RPMI7951 (cell line): ENCODE measurements around the gene TRPV2. TPM values are rescaled to one million over a fixed set of nuclear protein-coding genes. Genes with fewer than 3 reads are reported as not detected.

ENCODE experiments used
- DNase-seq: peaks from one replicate; pipeline ENCODE4 v3.0.0-alpha.2; 2012; ENCODE audit warnings: low read depth
- total RNA-seq: library from RNA; depleted of rRNA; stranded (reverse); fragments of >200 nt; shearing (Covaris generic); gene quantifications from 2 replicates; pipeline ENCODE4 v1.2.3, GENCODE V29; 2014

TRPV2 gene
- total RNA-seq, 1 experiment from 2014 or later = 123 TPM

GRCh38 chr17:16455997-16456741 lies 40.8 kb downstream of the TRPV2 start:
- DNase-seq = no peak

- DNase-seq = peak; percentile 26
Measured at GRCh38 chr17:16456742-16457316, 41.5 kb downstream of the TRPV2 start.

GRCh38 chr17:16459271-16459670 lies 43.9 kb downstream of the TRPV2 start:
- DNase-seq = no peak

GRCh38 chr17:16459855-16460550 lies 44.6 kb downstream of the TRPV2 start:
- DNase-seq = no peak

- DNase-seq = no peak
Measured at GRCh38 chr17:16460796-16461605, 45.6 kb downstream of the TRPV2 start.

- DNase-seq = no peak
Measured at GRCh38 chr17:16461606-16461866, 46.2 kb downstream of the TRPV2 start.

DNA sequence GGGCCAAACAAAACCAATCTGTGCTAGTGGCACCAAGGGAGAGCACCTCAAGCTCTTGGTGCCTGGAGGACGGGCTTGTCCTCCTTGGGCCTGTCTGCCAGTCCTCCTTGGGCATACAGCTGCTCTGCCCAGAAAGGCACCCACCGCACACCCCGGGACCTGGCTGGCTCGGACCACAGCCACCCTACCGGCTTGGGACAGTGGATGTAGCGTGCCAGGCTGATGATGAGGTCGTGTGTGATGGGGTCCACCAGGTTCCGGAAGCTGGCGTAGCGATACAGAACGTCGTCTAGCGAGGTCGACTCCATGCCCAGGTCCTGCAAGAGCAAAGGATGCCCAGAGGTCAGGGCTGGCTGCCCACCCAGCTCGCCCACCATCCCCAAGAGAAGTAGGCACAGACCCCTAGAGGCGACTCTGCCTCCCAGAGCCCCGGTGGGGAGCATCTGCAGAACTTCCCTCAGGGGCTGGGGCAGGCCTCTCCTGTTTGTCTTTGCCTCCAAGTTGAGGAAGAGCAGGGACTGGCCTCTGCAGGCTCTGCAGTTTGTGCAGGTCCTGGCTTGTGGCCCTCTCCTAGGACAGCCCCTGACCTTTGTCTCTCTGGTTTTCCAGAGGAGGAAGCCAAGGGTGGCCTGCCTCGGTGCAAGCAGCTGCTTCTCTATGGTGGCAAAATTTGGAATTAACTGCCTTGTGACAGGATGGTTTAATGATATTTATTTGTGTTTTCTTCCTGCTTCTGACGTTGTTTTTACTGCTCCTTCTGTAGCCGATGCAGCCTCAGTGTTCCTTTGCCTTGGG lies 46.9 kb downstream of the TRPV2 start:
- no peak for DNase-seq

DNA sequence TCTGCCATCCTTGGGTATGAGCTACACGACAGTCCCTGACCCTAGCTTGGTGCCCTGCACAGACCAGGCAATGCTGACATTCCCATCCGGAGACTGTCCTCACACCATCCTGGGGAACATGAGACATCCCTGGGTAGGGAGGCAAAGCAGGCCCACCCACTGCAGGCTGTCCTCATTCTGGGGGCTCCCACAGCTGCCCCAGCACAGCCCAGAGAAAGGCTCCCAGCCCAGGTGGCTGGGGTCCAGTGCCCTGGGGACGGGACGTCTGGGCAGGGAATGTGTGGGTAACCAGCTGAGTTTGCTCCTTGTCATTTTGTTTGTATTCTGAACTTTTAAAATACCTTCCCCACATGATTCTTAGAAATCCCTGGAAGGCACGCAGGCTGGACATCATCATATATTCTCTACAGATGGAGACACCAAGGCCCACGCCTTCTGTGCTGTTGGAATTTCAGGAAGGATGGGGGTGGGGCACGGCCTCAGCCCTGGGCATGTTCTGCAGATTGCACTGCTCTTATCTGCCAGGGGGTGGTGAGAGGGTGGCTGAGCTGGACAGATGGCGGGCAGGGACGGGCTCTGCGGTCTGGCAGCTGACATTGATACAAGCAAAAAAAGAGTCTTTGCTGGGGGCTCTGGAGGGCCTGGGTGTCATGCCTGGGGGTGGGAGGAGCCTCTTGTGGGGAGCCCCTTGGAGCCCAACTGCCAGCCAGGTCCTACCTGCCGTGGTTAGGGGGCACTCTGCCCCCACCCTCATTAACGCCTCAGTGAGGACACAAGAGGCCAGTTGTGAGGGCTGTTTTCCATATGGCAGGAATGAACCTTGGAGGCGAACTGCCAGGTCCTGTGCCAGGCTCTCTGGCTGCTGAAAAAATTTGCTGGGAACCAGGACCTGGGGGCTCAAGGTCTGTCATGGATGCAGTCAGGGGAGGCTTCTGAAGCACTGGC lies 48.3 kb downstream of the TRPV2 start:
- peak; percentile 85 for DNase-seq

DNA sequence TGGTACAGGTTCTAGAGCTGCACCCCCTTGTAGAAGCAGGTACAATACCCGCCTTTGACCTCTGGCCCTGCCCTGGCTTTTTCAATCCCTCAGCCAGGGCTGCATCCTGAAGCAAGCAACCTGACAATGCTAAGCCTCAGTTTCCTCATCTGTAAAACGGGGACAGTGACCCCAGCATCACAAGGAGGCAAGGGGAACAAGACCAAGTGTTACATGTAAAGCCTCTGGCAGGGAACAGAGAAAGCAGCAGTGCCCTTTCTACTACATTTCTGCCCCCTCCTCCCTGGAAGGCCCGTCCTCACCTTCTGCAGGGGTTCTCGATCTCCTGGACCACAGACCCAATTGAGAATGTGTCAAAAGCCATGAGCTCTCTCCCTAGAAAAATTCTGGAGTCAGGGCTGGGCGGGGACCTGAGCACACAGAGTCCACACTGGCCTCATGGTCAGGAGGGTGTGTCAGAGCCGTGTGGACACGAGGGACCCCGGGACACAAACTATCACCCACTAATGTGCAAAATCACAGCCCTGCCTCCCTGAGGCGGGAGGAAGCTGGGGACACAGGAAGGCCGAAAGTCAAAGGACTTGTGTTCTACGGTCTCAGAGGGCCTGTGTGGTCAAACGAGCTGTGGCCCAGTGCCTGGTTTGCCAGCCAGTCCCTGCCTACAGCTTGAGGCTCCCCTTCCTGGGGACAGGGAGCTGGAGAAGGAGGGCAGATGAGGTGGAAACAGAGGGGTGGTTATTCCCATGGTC lies 49.1 kb downstream of the TRPV2 start:
- no peak for DNase-seq

GRCh38 chr17:16465052-16465312 lies 49.6 kb downstream of the TRPV2 start:
- DNase-seq = no peak

DNA sequence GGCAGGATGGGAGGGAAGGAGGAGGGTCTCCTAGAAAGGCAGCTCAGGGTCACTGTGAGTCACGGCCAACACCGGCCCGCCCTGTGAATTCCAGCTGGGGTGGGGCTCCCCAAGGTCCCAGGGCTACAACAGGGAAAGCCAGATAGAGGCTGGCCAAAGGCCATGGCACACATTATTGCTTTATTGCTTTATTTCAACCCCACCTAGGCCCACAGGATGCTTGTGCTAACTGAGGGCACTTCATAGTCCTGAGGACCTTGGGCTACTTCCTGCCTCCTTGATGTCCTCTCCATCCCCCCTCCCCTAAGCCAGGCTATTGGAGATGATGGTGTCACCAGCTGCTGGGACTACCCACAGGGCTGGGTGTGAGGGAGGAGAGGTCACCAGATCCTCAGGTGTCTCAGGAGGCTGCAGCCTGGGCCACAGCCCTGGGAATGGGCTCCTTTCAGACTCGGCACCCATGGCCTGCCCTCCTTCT lies 50.5 kb downstream of the TRPV2 start:
- no peak for DNase-seq

DNA sequence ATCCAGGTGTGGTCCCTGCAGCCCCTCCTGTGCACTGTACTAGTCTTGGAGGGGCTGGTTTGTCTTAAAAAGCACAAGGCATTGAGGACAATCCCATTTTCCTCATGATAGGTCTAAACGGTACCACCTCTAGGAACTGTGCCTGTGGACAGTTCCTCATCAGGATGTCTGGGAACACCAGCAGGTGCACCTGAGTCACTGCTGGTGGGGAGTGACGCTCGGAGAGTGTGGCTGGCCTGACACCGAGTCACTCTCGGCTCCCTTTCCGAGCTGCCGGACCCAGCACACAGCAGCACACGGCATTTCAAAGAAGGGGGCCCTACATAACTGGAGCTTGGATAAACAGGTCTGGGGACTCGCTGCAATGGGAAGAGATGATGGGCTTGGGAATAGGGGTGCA lies 51.0 kb downstream of the TRPV2 start:
- no peak for DNase-seq

- DNase-seq = no peak
Measured at GRCh38 chr17:16467044-16467443, 51.7 kb downstream of the TRPV2 start.

DNA sequence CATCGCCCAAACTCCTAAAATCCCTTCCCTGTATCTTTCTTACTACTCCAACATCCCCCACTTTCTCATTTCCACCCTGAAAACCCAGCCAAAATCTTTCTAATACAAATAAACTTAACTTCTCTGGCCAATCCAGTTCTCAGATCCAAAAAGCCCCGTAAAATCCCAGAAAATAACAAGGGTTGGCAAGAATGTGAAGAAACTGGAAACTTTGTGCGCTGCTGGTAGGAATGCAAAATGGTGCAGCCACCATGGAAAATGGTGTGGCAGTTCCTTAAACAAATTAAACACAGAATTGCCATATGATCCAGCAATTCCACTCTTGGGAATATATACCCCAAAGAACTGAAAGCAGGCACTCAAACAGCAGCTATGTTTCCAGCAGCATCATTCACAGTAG lies 52.5 kb downstream of the TRPV2 start:
- no peak for DNase-seq

DNA sequence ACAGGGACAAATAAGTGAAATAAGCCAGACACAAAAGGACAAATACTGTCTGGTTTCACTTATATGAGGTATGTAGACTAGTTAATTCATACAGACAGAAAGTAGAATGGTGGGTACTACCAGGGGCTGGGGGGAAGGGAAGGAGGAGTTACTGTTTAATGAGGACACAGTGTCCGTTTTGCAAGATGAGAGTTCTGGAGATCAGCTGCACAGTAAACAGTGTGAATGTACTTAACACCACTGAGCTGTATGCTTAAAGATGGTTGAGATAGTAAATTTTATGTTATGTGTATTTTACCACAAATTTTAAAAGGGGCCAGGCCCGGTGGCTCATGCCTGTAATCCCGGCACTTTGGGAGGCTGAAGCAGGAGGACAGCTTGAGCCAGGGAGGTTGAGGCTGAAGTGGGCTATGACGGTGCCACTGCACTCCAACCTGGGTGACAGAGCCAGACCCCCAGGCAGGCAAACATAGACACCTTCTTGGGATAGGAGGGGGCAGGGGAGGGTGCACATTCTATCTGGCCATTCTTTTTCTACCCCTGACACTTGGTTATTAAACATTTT lies 53.1 kb downstream of the TRPV2 start:
- no peak for DNase-seq

GRCh38 chr17:16470265-16470664 lies 54.9 kb downstream of the TRPV2 start:
- DNase-seq = no peak

DNA sequence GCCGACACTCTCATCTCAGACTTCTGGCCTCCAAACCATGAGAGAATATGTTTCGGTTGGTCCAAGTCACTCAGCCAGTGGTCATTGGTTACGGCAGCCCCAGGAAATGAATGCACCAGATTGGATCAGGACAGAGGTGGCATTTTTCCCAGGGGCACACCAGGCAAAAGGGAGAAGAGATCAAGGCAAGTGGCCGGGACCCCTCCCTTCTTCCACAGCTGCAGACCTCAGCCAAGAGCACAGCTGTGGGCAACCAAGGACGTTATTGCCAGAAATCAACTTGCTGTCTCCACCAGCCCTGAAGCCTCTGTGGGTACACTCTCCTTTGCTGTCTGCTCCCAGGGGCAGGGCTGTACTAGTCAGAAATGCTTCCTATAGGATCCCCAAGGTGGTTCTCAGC lies 55.9 kb downstream of the TRPV2 start:
- no peak for DNase-seq

DNA sequence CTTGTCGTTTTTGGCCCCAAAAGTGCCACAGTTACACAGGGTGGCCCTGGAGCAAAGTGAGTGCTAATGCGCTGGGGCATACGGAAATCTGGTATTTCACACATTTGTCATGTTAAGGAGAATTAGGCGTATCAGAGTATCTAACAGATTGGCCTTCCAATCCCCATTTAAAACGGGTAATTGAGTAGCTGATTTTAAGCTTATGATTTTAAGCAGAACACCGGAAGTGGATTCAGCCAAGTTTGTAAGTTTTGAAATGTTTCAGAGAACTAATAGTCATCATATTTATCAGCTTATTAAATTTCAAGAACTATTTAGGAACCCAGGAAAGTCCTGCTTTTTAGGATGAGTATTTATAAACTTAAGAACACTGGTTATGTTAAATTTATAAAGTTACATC lies 57.2 kb downstream of the TRPV2 start:
- no peak for DNase-seq
